Stromal cell of bone marrow (primary cell): ENCODE results near the gene STIM1.

Experiments
- DNase-seq: peaks from one replicate; pipeline ENCODE4 v3.0.0-alpha.2; 2012; ENCODE audit warnings: low read depth

The STIM1 gene

GRCh38 chr11:4071325-4071724 is 215.9 kb downstream of the STIM1 start:
- DNase-seq: no peak

GRCh38 chr11:4071914-4072313 is 216.4 kb downstream of the STIM1 start:
- DNase-seq: no peak

DNA sequence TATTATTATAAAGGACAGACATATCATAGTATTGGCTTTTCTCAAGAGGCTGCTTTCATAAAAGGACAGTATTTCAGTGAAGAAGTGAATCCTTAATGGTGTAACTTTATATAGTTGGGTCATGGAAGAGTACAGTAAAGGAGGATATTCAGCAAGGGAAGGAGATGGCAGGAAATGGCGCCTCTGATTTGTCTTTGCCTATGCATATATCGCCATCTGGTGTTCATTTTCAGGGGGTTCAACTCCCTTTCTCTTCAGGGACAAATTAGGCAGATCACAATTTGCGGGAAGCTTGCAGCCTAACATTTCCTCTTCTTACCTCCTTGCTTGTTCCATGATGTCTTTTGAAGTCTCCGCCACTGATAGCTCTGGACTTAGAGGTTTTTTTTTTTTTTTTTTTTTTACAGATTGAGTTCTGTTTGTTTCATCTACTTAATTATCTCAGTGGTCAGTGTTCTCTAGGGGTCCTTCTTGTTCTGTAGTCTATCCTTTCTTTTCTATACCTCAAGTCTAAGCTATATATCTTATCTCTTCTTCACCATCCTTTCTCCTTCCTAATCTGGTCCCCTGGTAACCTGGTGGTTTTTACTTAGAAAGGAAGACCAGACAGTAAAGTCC is 217.3 kb downstream of the STIM1 start:
- peak; percentile 56 for DNase-seq

GRCh38 chr11:4074266-4074665 is 218.8 kb downstream of the STIM1 start:
- no peak for DNase-seq

DNA sequence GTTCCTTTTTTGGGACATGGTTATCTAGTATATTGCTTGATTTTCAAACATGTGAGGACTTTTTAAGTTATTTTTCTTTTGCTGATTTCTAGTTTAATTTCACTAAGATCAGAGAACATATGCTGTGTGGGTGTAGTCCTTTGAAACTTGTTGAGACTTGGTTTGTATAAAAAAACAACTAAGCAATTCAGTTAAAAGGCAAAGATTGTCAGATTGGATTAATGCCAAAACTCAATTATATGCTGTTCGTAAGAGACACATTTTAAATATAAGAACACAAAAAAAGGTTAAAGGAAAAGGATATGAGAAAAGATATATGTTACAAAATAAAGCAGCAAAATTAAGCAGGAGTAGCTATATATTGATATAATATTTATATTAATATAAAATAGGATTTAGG is 221.3 kb downstream of the STIM1 start:
- DNase-seq: no peak

DNA sequence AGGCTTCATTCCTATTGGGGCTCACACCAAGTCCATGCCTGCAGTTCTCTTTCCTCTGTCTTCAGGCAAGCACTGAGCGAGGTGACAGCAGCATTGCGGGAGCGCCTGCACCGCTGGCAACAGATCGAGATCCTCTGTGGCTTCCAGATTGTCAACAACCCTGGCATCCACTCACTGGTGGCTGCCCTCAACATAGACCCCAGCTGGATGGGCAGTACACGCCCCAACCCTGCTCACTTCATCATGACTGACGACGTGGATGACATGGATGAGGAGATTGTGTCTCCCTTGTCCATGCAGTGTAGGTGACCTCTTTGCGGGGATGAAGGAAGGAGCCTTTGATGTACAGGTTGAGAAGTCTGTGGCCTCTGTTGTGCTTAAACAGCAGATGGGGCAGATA is 227.7 kb downstream of the STIM1 start:
- DNase-seq: no peak

DNA sequence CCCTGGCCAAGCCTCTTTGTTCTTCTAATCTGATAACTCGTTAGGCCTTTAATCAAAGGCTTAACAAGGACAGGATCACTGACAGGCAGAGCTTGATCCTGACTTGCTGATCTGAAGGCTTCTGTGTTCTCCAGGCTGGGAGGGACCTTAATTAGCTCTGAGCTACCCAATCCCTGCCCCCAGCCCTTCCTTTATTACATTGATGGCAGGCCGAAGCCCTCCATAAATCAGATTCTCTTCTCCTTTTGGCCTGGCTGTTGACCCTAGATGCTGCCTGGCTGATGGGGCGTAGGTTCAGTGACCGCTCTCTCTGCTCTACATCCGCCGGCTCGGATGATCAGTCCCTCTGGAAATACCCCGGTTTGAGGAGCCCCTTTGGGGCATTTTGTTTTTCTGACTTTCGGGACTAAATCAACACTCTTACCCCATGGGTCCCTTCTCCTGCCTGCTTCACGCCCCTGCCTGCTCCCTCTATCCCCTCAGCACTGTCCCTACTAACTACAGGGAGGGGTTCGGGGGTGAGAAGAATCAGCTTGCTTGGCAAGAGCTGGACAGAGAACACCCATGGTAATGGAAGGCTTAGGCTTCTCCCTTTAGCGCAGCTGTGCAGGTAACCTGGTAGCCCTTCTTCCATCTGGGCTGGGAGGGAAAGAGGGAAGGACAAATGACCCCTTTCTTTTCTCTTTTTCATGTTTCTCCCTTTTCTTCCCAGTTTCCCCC is 229.1 kb downstream of the STIM1 start:
- no peak for DNase-seq

GRCh38 chr11:4085575-4085974 is 230.1 kb downstream of the STIM1 start:
- no peak for DNase-seq

GRCh38 chr11:4086575-4087353 is 231.3 kb downstream of the STIM1 start:
- no peak for DNase-seq

GRCh38 chr11:4087551-4087950 is 232.1 kb downstream of the STIM1 start:
- no peak for DNase-seq

GRCh38 chr11:4090258-4090657 is 234.8 kb downstream of the STIM1 start:
- no peak for DNase-seq

DNA sequence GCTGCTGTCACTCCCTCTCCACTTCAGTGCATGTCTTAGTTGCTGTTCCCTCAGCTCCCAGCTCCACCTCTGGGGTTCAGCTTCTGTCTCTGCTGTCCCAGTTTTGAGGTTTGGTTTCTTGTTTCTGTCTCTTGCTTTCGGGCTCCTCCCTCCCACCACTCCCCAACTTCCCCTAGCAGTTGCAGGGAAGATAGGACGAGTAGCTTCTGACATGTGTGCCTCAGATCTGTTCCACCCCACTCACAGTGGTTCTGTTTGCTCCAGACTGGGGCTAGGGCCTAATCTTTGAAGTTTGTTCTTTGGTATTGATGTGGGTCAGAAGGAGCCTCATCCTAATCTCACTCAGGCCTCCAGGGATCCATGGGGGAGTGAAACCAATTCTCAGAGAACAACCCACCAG is 236.6 kb downstream of the STIM1 start:
- no peak for DNase-seq

DNA sequence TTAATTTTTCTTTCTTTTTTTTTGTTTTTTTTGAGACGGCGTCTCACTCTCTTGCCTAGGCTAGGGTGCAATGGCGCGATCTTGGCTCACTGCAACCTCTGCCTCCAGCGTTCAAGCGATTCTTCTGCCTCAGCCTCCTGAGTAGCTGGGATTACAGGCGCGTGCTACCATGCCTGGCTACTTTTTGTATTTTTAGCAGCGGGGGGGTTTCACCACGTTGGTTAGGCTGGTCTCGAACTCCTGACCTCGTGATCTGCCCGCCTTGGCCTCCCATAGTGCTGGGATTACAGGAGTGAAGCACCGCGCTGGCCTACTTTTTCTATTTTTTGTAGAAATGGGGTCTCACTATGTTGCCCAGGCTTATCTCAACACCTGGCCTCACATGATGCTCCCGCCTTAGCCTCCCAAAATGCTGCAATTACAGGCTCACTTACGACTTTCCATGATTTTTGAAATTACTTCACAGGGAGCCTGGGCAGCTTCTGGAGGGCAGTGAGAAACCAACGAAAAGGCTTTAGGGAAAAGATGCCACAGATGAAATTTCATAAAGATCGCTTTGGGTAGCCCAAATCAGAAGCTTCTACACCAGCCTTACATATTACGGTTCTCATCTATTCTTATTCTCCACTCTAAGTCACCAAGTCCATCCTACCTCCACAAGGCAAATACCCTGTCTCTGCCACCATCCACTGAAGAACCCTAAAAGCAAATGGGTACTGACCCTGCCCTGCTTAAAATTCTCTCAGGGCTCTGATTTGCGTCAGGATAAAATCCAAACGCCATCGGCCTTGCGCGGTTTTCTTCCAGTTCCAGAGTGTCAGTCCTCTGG is 238.3 kb downstream of the STIM1 start:
- DNase-seq: no peak

DNA sequence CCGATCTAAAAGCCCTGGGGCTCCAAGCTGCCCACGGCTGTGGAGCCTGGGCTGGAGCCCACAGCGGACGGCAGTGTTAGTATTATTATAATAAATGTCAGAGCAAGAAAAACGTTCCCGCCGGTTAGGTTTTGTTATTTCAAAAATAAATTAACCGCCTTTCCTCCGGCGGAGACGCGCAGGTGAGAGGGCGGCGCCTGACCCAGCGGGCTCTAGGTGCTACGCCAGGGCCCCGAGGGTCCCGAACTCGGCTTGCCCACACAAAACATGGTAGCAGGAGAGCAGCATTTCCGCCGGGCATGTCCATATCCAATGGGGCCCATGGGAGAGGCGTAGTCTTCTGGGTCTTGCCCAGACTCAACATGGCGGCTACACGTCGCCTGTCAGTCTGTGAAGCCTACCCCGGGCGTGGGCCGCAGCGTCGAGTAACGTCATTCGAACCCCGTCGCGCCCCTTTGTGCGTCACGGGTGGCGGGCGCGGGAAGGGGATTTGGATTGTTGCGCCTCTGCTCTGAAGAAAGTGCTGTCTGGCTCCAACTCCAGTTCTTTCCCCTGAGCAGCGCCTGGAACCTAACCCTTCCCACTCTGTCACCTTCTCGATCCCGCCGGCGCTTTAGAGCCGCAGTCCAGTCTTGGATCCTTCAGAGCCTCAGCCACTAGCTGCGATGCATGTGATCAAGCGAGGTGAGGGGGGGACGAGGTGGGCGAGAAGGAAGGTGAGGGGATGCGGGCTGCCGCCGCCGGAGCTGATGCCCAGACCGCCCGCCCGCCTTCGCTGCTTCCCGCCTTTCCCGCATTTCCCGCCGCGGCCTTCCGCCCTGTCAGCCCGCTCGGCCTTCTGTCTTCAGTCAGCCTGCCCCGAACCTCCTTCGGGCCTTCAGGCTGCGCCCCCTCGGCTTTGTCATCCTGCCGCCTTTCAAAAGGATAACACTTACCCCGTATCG is 239.2 kb downstream of the STIM1 start, which contains the start of gene RRM1:
Gene RRM1 (plus strand): TSS at position 452 of the 944 bp plus-strand sequence. CDS start 214 bp downstream, at position 666.
- DNase-seq: peak; percentile 94

DNA sequence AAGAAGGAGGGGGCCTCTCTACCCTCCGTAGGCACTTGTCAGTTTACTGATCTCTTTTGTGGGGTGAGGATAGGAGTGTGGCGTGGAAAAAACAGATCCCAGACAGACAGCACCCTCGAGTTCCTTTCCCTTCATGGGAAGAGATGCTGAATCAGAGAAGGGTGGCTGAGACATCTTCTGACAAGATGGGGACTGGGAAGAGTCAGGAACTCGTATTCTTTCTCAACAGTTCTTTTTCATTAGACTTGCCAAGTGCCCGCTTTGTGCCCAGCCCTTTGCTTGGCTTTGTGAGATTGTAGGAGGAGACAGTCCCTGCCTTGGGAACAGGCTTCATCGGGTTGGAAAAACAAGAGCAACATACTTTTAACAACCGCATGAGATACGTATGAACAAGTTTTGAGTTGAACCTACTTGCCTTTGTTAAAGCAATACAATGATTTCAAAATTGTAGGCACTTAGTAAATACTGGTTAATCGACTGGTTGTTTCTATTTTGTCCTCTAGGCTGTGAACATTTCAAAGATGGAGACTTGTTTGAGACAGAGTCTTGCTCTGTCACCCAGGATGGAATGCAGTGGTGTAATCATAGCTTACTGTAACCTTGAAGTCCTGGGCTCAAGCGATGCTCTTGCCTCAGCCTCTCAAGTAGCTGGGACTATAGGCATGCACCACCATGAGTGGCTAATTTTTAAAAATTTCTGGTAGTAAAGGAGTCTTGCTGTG is 240.2 kb downstream of the STIM1 start:
- DNase-seq: no peak

DNA sequence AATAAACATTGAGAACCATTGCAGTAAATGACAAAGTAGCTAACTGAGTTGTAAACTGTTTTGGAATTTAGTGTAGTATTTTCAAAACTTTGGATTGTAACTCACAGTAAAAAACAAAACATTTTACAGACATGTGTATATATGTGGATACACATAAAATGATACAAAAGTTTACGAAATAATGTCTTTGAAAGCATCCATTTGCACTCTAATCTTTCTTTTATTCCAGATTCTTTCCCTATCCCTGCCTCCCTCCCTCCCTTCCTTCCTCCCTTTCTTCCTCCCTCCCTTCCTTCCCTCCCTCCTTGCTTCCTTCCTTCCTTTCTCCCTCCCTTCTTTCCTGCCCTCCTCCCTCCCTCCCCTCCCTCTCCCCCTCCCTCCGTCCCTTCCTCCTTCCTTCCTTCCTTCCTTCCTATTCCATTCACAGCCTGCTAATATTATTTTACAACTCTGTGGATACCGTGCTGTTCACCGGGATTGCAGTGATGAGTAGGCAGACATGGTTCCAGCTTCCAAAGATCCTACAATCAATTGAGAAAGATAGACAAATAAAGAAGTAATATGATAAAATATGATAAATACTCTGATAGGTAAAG is 242.7 kb downstream of the STIM1 start:
- DNase-seq: no peak

DNA sequence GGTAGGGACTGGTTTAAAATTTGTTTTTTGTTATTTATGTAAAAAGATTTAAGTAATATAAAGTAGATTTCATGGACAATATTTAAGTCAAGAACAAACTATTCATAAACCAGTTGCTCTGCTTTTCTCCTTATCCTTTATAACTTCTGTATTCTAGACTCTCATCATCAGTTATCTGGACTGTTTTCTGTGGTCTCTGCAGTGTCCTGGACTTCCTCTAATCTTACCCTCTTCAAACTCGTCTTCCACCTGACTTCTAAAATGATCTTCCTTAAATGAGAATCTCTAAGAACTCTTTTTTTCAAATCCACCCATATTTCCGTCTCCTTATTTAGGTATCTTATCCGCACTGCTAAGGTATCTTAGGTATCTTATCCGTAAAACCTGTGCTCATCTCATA is 247.2 kb downstream of the STIM1 start:
- DNase-seq: no peak

DNA sequence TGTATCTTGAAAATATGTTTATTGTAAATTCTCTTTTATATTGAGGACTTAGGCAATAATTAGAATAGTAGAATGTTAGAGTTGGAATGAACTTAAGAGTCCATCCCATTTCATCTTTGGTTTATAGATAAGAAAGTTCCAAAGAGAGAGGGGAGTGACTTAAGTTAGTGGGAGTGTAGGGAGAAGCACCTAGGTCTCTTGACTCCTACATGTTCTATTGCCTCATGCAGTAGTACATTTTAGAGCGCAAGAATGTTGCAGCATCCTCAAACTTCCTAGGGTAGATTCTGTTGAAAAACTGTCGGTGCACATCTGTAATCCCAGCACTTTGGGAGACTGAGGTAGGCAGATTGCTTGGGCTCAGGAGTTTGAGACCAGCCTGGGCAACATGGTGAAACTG is 247.8 kb downstream of the STIM1 start:
- no peak for DNase-seq

DNA sequence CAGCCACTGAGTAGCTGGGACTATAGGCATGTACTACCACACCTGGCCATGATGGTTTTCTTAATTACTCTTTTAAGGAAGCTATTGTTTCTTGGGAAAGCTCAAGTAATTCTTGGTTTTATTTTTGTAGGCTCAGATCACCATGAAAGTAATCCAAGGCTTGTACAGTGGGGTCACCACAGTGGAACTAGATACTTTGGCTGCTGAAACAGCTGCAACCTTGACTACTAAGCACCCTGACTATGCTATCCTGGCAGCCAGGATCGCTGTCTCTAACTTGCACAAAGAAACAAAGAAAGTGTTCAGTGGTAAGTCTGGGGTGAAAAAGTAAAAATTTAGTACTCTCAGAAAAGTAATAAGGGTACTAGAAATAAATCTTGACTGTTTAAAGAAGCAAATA is 250.5 kb downstream of the STIM1 start:
- DNase-seq: no peak

DNA sequence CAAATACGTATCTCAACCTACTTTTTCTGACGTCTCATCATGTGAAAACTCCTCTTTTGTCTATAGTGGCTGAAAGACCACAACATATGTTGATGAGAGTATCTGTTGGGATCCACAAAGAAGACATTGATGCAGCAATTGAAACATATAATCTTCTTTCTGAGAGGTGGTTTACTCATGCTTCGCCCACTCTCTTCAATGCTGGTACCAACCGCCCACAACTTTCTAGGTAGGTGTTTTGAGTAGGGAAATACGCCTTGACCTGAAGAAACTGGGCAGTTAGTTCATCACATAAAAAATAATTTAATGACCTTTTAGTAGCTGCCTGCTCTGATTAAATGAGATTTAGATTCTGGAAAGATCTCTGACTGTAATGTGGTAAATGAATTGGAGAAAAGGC is 256.4 kb downstream of the STIM1 start:
- DNase-seq: no peak
